ENCODE data around the gene DLG3. TPM values are rescaled to one million over a fixed set of nuclear protein-coding genes. Genes with fewer than 3 reads are reported as not detected.
"Not testable (repeated sequence)": the region's sequence is repeated elsewhere in the genome, so short reads cannot be mapped to it uniquely, and the experiment has no call there.

The DLG3 gene
- total RNA-seq, 1 experiment from 2014 or later = 71.2 TPM

DNA sequence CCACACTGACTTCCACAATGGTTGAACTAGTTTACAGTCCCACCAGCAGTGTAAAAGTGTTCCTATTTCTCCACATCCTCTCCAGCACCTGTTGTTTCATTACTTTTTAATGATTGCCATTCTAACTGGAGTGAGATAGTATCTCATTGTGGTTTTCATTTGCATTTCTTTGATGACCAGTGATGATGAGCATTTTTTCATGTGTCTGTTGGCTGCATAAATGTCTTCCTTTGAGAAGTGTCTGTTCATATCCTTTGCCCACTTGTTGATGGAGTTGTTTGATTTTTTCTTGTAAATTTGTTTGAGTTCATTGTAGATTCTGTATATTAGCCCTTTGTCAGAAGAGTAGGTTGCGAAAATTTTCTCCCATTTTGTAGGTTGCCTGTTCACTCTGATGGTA is 71.1 kb downstream of the DLG3 start:
- H3K27ac Mint-ChIP-seq; H4K91ac ChIP-seq (ENCODE audit: insufficient read length, low read depth, low read length); H2BK20ac ChIP-seq (ENCODE audit: low read depth, low read length, poor library complexity, severe bottlenecking); H4K5ac ChIP-seq (ENCODE audit: insufficient read length, low read depth, low read length); H3K18ac ChIP-seq (ENCODE audit: insufficient read length, low read depth, low read length); H3K4me1 ChIP-seq (ENCODE audit: insufficient read depth, low read length); H3K4ac ChIP-seq (ENCODE audit: low read depth, low read length); H2AFZ ChIP-seq (ENCODE audit: low read length); H3K23ac ChIP-seq (ENCODE audit: insufficient read length, low read depth, low read length); H3K27me3 ChIP-seq (ENCODE audit: insufficient read depth, low read length); H3K23me2 ChIP-seq (ENCODE audit: insufficient read length, low read depth, low read length, poor library complexity, severe bottlenecking); H2BK12ac ChIP-seq (ENCODE audit: insufficient read length, low read depth, low read length); H3K36me3 Mint-ChIP-seq (ENCODE audit: insufficient read depth in 1 of 3, low read depth in 3 of 3); H3K79me2 ChIP-seq (ENCODE audit: insufficient read depth, low read length); H2BK15ac ChIP-seq (ENCODE audit: low read depth, low read length); H3K4me3 Mint-ChIP-seq; H3K4me2 ChIP-seq (ENCODE audit: insufficient read depth, insufficient read length, low read length); H4K20me1 ChIP-seq (ENCODE audit: control insufficient read depth, insufficient read depth, insufficient read length); H3K56ac ChIP-seq (ENCODE audit: insufficient read length, low read depth, low read length); H3K27me3 Mint-ChIP-seq (ENCODE audit: low read depth); H2BK5ac ChIP-seq (ENCODE audit: insufficient read length, low read length); H3K4me1 Mint-ChIP-seq; H3K9ac ChIP-seq (ENCODE audit: extremely low read depth, insufficient read length, low read length); H3K27ac ChIP-seq (ENCODE audit: insufficient read length, low read depth, low read length); H3T11ph ChIP-seq (ENCODE audit: low read length); H2BK120ac ChIP-seq (ENCODE audit: low read depth, low read length, poor library complexity, severe bottlenecking); H2AK5ac ChIP-seq (ENCODE audit: insufficient read length, low read length); H3K14ac ChIP-seq (ENCODE audit: insufficient read depth, low read length); H3K79me1 ChIP-seq (ENCODE audit: insufficient read depth, low read depth, low read length, poor library complexity, severe bottlenecking); DNase-seq; H4K8ac ChIP-seq (replicated peaks; ENCODE audit: insufficient read length, low read depth, low read length): not testable (repeated sequence)
- WGBS (ENCODE audit: extremely low coverage, insufficient read length, low lambda C conversion rate) = no CpG with 5 or more reads among the region's 1 CpG
- peaks cover 60 to 73% of the 10 kb centered on the region in 2 experiments for H3K9me3 Mint-ChIP-seq
- peaks cover 11% of the 10 kb centered on the region for H3K9me3 ChIP-seq (ENCODE audit: control insufficient read depth, low read depth, low read length)

Measured in H9 (cell line).